Loucy (cell line): Measurements from ENCODE around the gene PAK2.
"Not testable (repeated sequence)": the region's sequence is repeated elsewhere in the genome, so short reads cannot be mapped to it uniquely, and the experiment has no call there.

Experiments
- H2AFZ ChIP-seq: fragments of 200-600 bp; sonication (generic); 2 replicates; pipeline ENCODE4 v1.6.0; 2016; ENCODE audit warnings: antibody characterized with exemption, mild to moderate bottlenecking, low read length, moderate library complexity
- H3F3A ChIP-seq: fragments of 200-600 bp; 2 replicates; pipeline ENCODE4 v1.6.0; 2016; ENCODE audit warnings: antibody characterized with exemption, low read depth, mild to moderate bottlenecking
- H3K27me3 ChIP-seq: fragments of 200-600 bp; sonication (generic); 2 replicates; pipeline ENCODE4 v1.6.1; 2014; ENCODE audit warnings: low read length, mild to moderate bottlenecking; ENCODE audit not compliant: insufficient read depth, poor library complexity, severe bottlenecking
- H3K36me3 ChIP-seq: fragments of 200-600 bp; sonication (generic); 2 replicates; pipeline ENCODE4 v1.6.1; 2016; ENCODE audit warnings: low read length; ENCODE audit not compliant: insufficient read depth
- H3K4me1 ChIP-seq: fragments of 200-600 bp; sonication (generic); 2 replicates; pipeline ENCODE4 v1.5.1; 2014; ENCODE audit warnings: low read length, mild to moderate bottlenecking; ENCODE audit not compliant: insufficient read depth, poor library complexity, severe bottlenecking
- H3K4me2 ChIP-seq: fragments of 200-600 bp; sonication (generic); 2 replicates; pipeline ENCODE4 v1.6.0; 2014; ENCODE audit warnings: antibody characterized with exemption, low read length, low read depth, mild to moderate bottlenecking; ENCODE audit not compliant: poor library complexity, severe bottlenecking
- H3K4me3 ChIP-seq: fragments of 200-600 bp; sonication (generic); 2 replicates; pipeline ENCODE4 v1.5.1; 2014; ENCODE audit warnings: low read length, mild to moderate bottlenecking, mixed read lengths; ENCODE audit not compliant: poor library complexity, severe bottlenecking
- H3K79me2 ChIP-seq: fragments of 200-600 bp; sonication (generic); 2 replicates; pipeline ENCODE4 v1.6.1; 2014; ENCODE audit warnings: low read length; ENCODE audit not compliant: insufficient read depth
- H3K9ac ChIP-seq: fragments of 200-600 bp; sonication (generic); 2 replicates; pipeline ENCODE4 v1.6.0; 2014; ENCODE audit warnings: mild to moderate bottlenecking, low read depth, low read length, moderate library complexity; ENCODE audit not compliant: poor library complexity, severe bottlenecking
- H3K9me2 ChIP-seq: fragments of 200-600 bp; sonication (generic); replicated peaks from 2 replicates; pipeline ENCODE4 v1.6.1; 2016; ENCODE audit warnings: low read depth, low read length, mixed read lengths
- H3K9me3 ChIP-seq: fragments of 200-600 bp; sonication (generic); 2 replicates; pipeline ENCODE4 v1.6.1; 2014; ENCODE audit warnings: mild to moderate bottlenecking, antibody characterized with exemption, low read length, low read depth; ENCODE audit not compliant: insufficient read depth
- H4K20me1 ChIP-seq: fragments of 200-600 bp; sonication (generic); 2 replicates; pipeline ENCODE4 v1.6.0; 2014; ENCODE audit warnings: antibody characterized with exemption, low read length, mild to moderate bottlenecking; ENCODE audit not compliant: insufficient read depth, poor library complexity, severe bottlenecking
- EZH2phosphoT487 ChIP-seq: fragments of 200-600 bp; IDR thresholded peaks from 2 replicates; pipeline ENCODE4 v1.6.1; 2018; ENCODE audit warnings: antibody characterized with exemption, mild to moderate bottlenecking, moderate library complexity, borderline replicate concordance
- TF ChIP-seq, protein P1 (sequence below): fragments of 200-600 bp; sonication (generic); conservative IDR thresholded peaks from 2 replicates; pipeline ENCODE4 v1.5.1; 2014; ENCODE audit warnings: mild to moderate bottlenecking, antibody characterized with exemption, low read length

Gene PAK2

GRCh38 chr3:196837819-196838420 is 98.3 kb downstream of the PAK2 start:
- TF ChIP-seq, protein P1, sequence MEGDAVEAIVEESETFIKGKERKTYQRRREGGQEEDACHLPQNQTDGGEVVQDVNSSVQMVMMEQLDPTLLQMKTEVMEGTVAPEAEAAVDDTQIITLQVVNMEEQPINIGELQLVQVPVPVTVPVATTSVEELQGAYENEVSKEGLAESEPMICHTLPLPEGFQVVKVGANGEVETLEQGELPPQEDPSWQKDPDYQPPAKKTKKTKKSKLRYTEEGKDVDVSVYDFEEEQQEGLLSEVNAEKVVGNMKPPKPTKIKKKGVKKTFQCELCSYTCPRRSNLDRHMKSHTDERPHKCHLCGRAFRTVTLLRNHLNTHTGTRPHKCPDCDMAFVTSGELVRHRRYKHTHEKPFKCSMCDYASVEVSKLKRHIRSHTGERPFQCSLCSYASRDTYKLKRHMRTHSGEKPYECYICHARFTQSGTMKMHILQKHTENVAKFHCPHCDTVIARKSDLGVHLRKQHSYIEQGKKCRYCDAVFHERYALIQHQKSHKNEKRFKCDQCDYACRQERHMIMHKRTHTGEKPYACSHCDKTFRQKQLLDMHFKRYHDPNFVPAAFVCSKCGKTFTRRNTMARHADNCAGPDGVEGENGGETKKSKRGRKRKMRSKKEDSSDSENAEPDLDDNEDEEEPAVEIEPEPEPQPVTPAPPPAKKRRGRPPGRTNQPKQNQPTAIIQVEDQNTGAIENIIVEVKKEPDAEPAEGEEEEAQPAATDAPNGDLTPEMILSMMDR: peak; percentile 97
- no peak for TF ChIP-seq EZH2phosphoT487
- Histone ChIP-seq H2AFZ (peak overlapping the region; percentile 77), H3K9ac (no peak overlapping the region)

GRCh38 chr3:196839351-196839750 is 99.7 kb downstream of the PAK2 start:
- H3K9ac ChIP-seq, H3K4me2 ChIP-seq, H3K4me3 ChIP-seq, H3K9me3 ChIP-seq, H3K27me3 ChIP-seq, H3K36me3 ChIP-seq, H2AFZ ChIP-seq, H3K9me2 ChIP-seq, H3F3A ChIP-seq, H4K20me1 ChIP-seq, H3K4me1 ChIP-seq, H3K79me2 ChIP-seq: not testable (repeated sequence)

More at GRCh38 chr3:196837819-196838420, 98.3 kb downstream of the PAK2 start:
- H3K4me2 ChIP-seq: no peak overlapping the region
- H3K36me3 ChIP-seq: no peaks in the 10 kb centered on the region
- no peak overlapping the region for H3K4me3 ChIP-seq
- no peaks in the 10 kb centered on the region; the same call in 1 of the 2 replicates for H3F3A ChIP-seq
- H3K79me2 ChIP-seq: no peaks in the 10 kb centered on the region
- no peaks in the 10 kb centered on the region for H3K9me2 ChIP-seq
- no peaks in the 10 kb centered on the region for H3K27me3 ChIP-seq
- no peaks in the 10 kb centered on the region for H4K20me1 ChIP-seq
- no peaks in the 10 kb centered on the region for H3K9me3 ChIP-seq
- H3K4me1 ChIP-seq: no peaks in the 10 kb centered on the region

- TF ChIP-seq EZH2phosphoT487: no peak
- TF ChIP-seq, protein P1: no peak
- H3F3A ChIP-seq: no peaks in the 10 kb centered on the region
- H3K79me2 ChIP-seq: no peaks in the 10 kb centered on the region
- H3K9me2 ChIP-seq: no peaks in the 10 kb centered on the region
- H3K36me3 ChIP-seq: no peaks in the 10 kb centered on the region
- no peak overlapping the region for H2AFZ ChIP-seq
- no peak overlapping the region for H3K9ac ChIP-seq
- no peak overlapping the region for H3K4me3 ChIP-seq
- no peaks in the 10 kb centered on the region for H4K20me1 ChIP-seq
- H3K9me3 ChIP-seq: no peaks in the 10 kb centered on the region
- no peaks in the 10 kb centered on the region for H3K27me3 ChIP-seq
- H3K4me2 ChIP-seq: no peak overlapping the region
- no peaks in the 10 kb centered on the region for H3K4me1 ChIP-seq
These were observed 103.1 kb downstream of the PAK2 start for GRCh38 chr3:196842567-196843434.
